HG03460 (cell line): ENCODE measurements around the gene AGAP1.
"Not testable (repeated sequence)": the region's sequence is repeated elsewhere in the genome, so short reads cannot be mapped to it uniquely, and the experiment has no call there.

Source experiments
- ATAC-seq: cut with Tn5 transposase; IDR thresholded peaks from one replicate; pipeline ENCODE4 v1.9.1; 2021; ENCODE audit not compliant: unreplicated experiment

The AGAP1 gene

DNA sequence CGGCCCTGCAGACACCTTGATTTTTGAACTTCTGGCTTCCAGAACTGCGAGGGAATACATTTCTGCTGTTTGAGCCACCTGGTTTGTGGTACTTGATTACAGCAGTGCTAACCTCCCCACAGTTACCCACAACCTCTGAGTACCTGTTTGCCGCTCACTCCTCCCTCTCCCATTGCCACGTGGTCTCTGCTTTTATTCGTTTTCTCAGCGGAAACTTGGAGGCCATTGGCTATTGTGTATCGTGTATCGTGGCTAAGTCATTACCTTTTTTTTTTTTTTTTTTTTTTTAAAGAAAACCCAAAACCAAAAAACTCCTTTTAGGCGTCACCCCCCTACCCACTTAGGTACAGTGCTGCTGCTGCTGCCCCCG is 90.8 kb downstream of the AGAP1 start:
- ATAC-seq: no peak

DNA sequence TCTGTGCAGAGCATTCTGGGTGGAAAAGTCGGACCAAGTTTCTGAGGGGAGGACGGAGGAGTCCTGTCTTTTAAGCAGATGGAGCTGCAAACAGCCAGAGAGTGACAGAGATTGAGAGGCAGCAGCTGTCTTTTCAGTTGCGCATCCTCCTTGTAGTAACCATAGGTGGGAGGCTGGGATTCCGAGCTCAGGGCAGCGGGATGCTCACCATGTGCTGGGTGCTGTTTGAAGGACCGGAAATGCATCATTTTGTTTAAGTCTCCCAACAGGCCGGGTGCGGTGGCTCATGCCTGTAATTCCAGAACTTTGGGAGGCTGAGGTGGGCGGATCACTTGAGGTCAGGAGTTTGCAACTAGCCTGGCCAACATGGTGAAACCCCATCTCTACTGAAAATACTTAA is 93.4 kb downstream of the AGAP1 start:
- no peak for ATAC-seq

DNA sequence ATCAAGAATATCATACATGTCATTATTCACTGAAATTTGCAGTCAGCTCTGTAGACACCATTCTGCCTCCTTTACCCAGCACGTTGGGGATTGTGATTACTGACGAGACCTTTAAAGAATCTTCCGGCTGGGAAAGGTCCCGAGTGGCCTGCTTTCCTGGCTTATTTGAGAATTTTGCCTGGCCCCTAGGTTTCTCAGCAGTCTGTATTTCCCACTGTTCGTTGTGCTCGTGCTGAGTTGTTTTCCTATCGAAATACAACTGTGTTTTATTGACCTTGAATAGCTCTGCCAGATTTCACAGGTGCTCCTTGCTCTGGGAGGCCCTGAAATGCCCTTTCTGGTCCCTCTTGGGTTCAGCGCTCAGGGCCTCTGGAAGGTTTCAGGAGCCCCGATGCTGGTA is 94.9 kb downstream of the AGAP1 start:
- ATAC-seq: no peak

DNA sequence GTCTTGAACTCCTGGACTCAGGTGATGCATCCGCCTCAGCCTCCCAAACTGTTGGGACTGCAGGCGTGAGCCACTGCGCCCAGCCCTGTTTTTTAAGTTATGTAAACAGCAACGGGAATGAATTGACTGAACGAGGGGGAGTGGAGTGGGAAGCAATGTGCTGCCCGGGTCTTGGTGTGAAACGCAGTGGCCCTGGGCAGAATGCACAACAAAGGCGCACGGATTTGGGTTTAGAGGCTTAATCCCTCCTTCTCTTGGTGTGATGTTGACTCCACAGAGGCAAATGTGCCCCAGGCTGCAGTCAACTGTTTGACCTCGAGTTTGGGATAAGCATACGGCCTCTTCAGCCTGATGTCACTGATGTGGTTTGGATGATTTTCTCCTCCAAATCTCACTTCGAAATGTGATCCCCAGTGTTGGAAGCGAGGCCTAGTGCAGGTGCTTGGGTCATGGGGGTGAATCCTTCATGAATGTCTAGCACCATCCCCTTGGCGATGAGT is 97.4 kb downstream of the AGAP1 start:
- ATAC-seq: no peak

DNA sequence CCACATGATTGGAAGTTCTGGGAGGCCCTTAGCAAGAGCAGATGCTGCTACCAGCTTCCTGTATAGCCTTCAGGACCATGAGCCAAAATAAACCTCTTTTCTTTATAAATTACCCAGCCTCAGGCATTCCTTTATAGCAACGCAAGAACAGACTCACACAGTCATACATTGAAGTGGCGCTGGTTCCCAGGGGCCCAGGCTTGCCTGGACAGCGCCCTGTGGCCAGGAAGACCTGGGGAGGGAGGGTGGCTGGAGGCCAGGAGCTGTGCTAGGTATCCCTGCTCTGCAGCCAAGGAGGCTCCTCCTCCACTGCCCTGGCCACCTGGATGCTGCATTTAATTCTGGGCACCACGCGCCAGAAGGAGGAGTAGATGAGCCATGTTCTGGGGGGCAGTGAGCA is 98.1 kb downstream of the AGAP1 start:
- ATAC-seq: no peak

DNA sequence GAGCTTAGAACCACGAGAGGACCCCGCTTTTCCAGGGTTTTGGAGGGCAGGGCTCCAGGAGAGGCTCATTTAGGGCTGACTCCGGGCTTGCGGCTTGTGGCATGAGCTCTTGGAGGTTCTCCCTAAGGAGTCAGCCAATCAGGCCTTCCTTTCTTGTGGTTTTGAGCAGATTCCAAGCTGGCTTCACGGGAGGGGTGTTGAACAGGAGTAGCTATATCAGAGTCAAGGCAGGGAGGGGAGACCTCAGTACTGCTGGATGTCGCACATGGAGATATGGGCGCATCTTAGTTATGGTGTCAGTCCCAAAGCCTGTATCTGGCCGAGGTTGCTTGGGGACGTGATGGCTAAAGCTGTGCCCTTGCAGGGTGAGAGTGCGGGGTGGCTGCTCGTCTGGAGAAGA is 98.6 kb downstream of the AGAP1 start:
- no peak for ATAC-seq

DNA sequence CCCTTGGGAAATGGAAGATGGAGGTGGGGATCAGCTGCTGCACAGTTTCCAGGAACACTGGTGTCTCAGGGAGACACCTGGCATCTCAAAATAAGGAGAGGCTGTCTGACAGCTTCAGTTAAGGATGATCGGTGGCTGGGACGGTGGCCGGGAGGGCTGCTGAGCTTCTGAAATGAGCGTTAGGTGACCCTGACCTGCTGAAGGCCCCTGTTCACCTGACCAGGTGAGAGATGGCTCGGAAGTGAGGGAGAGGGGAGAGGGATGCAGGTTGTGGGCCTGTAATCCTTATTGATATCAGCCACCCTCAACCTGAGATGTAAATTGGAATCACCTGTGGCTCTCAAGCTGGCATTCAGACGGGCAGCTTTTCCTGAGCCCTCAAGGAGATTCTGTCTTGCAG is 99.0 kb downstream of the AGAP1 start:
- no peak for ATAC-seq

DNA sequence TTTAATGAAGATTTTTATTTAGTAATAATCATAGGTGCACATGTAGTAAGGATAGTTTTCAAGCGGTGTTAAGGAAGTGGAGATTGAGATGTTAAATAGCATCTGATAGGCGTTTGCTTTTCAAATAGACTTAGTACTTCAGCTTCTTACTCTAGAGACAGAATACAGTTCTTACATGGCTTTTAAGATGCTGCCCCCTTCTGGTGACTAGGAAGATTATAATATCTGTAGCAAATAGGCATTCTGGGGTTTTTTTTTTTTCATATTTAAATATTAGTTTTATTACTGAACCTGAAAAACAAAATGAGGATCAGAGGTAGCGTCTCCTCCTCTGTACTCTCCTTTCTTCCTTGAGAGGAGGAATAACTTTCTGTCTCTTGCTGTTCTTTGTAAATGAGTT is 100.2 kb downstream of the AGAP1 start:
- no peak for ATAC-seq

DNA sequence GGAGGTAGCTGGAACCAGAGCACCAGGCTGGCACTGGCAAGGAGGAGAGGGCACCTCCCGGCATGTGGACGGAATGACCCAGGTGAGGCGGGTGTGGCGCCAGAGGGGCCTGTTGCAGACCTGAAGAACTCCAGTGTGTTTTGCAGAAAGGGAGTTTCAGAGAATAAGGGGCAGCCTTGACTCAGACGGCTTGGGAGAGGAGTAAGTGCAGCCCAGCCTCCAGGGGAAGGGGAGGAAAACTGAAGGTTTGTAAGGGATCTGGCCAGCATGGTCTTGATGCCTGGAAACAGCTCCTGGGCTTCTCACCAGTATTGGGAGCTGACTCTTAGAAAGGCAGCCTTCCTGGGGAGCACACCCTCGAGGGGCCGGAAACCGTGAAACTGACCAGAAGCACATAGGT is 101.1 kb downstream of the AGAP1 start:
- no peak for ATAC-seq

DNA sequence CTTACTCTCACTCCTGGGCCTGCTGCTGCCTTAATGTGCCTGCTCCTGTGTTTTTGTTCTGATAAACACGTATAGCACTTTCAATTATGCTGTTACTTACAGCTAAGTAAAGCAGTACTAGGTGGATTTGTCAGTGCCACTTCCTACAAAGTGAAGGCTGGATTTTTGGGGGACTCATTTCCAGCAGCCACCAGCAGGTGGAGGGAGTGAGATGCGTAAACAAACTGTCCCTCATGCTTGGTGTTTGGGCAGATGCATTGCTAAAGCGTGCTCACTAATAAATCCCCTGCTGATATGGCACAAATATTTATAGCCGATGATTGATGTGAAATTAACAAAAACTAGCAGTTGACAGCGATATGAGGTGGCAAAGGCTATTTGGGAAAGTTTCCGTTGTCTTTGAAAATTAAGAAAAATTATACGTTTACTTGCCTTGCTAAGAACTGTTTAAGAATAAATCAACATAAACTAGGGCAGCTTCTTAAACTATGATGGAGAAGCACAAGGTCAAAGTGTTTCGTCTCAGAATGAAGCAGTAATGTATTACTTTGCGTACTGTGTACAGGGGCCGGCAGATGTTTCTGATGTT is 101.7 kb downstream of the AGAP1 start:
- no peak for ATAC-seq

DNA sequence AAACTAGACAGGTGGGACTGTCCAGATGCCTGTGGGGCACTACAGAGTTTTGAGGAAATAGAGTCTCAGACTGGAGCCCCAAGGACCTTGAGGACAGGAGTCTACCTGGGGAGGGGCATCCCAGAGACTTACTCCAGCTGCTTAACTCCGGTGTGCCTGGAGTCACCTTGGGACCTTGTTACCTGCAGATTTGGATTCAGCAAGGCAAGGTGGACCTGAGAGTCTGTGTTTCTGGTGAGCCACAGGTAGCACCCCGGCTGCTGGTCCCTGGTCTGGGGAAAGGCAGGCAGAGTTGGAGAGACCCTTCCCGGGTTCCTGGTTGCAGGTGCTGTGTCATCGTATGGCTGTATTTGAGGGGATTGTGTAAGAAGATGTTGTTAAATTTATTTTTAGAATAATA is 102.4 kb downstream of the AGAP1 start:
- no peak for ATAC-seq

DNA sequence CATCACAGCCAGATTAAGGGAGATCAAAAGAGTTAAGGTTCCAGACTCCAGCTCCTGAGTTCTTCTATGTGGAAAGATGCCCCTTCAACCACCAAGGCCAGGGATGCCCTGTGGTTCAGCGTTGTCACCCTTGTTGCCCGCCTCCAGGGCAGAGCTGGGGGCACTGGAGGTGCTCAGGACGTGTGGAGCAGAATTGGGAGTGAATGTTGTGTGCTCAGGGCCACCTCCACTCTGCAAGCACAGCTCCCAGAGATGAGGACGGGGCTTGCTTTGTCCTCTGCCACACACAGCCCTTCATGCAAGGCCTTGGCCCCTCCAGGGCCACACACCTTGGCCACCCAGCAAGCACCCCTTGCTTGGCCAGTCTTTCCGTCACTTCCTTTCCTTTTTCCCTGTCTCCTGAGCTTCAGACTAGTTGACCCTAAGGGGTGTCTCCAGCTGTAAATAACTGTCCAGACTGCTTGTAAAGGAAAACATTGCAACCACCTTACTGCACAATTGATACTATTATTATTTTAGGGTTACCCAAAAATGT is 103.3 kb downstream of the AGAP1 start:
- no peak for ATAC-seq

DNA sequence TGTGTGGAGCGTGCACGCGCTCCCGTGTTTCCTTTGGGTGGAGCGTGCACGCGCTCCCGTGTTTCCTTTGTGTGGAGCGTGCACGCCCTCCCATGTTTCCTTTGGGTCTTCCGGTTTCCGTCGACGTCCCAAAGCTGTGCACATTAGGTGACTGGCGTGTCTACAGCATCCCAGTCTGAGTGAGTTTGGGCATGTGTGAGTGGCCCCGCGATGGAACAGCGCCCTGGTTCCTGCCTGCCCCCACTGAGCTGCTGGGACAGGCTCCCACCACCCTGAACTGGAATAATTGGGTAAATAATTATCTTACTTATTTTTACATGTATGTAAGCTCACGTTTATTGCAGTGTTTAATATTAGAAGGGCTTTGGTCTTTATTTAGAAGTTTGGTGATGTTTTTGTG is 104.2 kb downstream of the AGAP1 start:
- no peak for ATAC-seq

DNA sequence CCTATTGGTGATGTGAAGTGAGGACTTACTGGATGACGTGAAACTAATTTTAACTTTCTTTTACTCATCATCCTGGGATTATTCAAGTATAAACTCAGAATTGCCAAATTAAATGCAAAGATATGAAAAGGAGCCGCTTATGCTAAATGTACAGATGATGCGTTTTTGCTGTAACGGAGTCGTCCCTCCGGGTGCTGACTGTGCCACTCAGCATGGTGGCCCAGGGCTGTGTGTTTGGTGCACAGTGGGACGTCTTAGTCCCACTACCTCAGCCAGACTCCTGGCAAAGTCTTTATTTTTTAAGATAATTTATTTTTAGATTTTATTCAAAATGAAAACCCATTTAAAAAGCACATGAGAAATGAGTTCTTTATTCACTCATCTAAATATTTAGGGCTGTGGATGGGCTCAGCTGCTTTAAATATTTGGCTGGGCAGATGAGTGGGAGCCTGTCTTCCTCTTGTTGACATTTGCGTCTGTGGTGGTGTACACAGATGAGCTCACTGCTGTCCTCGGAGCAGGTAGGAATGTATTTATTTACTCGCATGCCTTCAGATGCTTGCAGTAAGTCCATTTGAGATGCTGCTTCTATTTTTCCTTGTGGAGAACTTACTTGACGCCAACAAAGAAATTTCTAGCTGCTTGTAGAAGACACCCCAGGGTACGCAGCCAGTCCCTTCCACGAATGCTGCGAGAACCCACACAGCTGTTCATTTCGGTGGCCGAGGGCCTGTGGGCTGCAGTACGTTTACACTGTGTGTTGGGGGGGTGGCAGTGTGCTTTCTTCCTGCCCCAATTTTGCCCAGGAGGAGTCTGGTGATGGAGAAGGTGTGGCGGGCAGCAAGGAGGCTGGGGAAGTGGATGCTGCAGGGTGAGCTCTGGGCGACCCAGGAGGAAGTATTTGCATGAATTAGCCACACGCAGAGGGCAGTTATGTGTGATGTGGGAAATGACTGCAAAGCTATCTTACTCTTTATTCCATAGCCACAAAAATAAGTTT is 105.0 kb downstream of the AGAP1 start:
- ATAC-seq: no peak

DNA sequence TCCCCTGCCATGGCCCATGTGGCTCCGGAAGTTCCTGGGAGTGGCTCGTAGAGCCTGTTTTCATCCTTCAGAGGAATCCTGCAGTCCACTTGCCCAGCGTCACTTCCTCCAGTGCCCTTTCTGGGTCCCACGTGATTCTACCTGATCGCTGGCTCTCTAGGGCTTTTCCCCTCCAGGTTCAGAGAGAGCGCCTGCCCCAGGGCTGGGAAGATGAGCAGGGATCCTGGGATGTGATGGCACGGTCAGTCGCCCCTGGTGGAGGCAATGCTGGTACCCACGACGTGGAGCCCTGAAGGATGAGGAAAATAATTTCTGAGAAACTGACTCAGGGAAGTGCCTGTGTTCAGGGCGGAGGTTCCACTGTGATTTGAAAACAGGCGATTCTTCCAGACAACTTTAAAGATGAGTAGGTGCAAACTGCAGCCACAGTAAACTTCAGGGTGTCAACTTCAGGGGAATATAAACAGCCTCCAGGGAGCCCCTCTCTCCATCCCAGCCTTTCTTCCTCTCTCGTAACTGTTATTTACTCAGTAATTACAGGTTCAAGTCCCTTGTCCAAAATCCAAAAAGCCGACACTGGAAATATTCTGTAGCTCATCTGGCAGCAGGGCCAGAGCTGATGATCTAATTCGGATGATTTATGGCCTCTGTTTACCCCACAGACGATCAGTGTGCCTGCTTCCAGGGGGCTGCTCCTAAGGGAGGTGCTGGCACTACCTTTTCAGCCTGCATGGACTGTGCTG is 105.9 kb downstream of the AGAP1 start:
- no peak for ATAC-seq

DNA sequence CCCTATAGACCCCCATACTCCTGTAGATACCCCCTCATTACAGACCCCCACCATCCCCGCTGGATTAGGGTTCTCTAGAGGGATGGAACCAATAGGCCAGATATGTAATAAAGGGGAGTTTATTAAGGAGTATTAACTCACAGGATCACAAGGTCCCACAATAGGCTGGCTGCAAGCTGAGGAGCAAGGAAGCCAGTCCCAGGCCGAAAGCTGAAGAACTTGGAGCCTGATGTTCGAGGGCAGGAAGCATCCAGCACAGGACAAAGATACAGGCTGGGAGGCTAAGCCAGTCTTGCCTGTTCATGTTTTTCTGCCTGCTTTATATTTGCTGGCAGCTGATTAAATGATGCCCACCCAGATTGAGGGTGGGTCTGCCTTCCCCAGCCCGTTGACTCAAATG is 106.6 kb downstream of the AGAP1 start:
- no peak for ATAC-seq

DNA sequence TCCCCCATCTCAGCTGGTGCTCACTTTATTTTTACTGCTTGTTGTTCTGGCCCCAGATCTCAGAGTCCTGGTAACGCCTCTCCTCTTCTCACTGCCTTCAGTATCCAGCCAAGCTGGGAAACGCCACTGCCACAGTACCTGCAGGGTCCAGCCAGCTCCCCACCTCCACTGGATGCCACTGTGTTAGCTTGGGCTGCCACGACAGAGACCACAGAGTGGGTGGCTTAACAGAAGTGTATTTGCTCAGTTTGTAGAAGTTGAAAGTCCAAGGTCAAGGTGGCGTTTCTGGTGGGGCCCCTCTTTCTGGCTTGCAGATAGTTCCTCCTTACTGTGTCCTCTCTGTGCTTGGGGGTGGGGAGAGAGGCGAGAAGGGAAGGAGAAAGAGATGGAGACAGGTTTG is 107.1 kb downstream of the AGAP1 start:
- no peak for ATAC-seq

DNA sequence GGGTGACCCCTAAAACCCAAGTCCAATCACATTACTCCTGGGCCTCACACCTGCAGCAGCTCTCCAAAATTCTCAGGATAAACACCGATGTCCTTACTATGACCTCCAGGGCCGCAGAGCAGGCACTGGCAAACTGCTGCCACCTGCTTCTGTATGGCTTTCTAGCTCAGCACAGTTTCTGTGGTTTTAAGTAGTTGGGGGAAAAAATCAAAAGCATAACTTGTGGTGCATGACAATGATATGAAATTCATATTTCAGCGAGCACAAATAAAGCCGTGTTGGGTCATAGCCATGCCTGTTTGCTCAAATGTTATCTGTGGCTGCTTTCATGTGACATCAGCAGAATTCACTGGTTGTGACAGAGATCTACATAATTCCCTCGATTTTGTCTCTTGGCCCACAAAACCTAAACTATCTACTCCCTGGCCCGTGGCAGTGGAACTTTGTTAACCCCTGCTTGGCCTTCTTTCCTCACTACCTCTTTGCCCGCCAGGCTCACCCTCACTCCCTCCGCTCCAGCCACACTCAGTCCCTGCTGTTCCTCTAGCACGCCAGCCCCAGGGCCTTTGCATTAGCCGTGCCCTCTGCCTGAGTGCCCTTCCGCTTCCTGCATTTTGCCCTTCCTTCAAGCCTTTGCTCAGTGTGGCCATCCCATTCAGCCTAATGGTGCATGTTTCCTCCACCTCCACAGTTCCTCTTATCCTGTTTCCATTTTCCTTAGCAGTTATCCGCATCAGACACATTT is 108.3 kb downstream of the AGAP1 start:
- no peak for ATAC-seq

DNA sequence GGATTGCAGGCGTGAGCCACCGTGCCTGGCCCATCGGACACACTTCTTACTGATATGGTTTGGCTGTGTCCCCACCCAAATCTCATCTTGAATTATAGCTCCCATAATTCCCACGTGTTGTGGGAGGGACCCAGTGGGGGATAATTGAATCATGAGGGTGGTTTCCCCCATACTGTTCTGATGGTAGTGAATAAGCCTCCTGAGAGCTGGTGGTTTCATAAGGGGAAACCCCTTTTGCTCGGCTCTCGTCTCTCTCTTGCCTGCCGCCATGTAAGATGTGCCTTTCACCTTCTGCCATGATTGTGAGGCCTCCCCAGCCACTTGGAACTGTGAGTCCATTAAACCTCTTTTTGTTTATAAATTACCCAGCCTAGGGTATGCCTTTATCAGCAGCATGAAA is 109.1 kb downstream of the AGAP1 start:
- ATAC-seq: not testable (repeated sequence)

DNA sequence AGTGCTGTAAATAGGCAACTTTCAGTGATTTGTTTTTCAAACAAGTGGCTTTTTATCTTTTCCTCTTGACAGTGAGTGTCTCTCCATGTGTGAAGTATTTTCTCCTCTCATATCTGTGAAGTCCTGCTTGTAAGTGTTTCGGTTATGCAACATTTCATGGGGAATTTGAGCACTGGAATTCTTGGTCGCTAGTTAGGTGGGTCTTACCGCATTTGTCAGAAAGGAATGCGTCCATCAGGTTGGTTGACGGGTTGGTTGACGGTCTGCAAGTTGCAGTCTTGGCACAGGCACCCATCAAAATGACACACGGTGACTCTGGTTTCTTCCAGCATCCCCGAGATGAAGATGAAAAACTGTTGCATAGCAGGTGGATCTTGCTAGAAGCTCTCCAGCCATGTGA is 109.8 kb downstream of the AGAP1 start:
- ATAC-seq: no peak
